Suprapubic skin (tissue), 4 donors: ENCODE data around the gene UVRAG. TPM values are rescaled to one million over a fixed set of nuclear protein-coding genes. Genes with fewer than 3 reads are reported as not detected.

ENCODE experiments used
- DNase-seq, 2 donors: peaks; one replicate each; pipeline ENCODE4 v3.0.0-alpha.2; 2019; ENCODE audit warnings: low spot score in 2 of 2
- H3K27ac ChIP-seq: fragments of 200-600 bp; sonication (generic); one replicate; pipeline ENCODE4 v1.5.1; 2019
- H3K27me3 ChIP-seq: fragments of 200-600 bp; sonication (generic); one replicate; pipeline ENCODE4 v1.5.1; 2019
- H3K36me3 ChIP-seq: fragments of 200-600 bp; sonication (generic); one replicate; pipeline ENCODE4 v1.5.1; 2019
- H3K4me1 ChIP-seq: fragments of 200-600 bp; sonication (generic); one replicate; pipeline ENCODE4 v1.5.1; 2019
- H3K4me3 ChIP-seq: fragments of 200-600 bp; sonication (generic); one replicate; pipeline ENCODE4 v1.5.1; 2019; ENCODE audit warnings: mild to moderate bottlenecking
- H3K9me3 ChIP-seq: fragments of 200-600 bp; sonication (generic); one replicate; pipeline ENCODE4 v1.5.1; 2019
- CTCF ChIP-seq, 2 donors: fragments of 200-600 bp in 1 of 2; fragments of 450-650 bp in 1 of 2; sonication (generic) in 1 of 2; IDR thresholded peaks; one replicate each; pipeline ENCODE4 v1.5.1; 2016 to 2019; ENCODE audit warnings: antibody characterized with exemption in 2 of 2, mild to moderate bottlenecking in 1 of 2, moderate library complexity in 1 of 2
- EP300 ChIP-seq: sonication (generic); formaldehyde crosslinking; IDR thresholded peaks from one replicate; pipeline ENCODE4 v1.6.1; 2017; ENCODE audit warnings: antibody characterized with exemption
- POLR2A ChIP-seq, 2 donors: fragments of 450-650 bp; IDR thresholded peaks; one replicate each; pipeline ENCODE4 v1.6.1; 2017; ENCODE audit warnings: antibody characterized with exemption in 2 of 2, mild to moderate bottlenecking in 2 of 2, moderate library complexity in 2 of 2
- POLR2AphosphoS5 ChIP-seq, 3 donors: sonication (generic); formaldehyde crosslinking; IDR thresholded peaks; one replicate each; pipeline ENCODE4 v1.6.1; 2017; ENCODE audit warnings: antibody characterized with exemption in 3 of 3
- WGBS: methylation state at CpG from one replicate; pipeline ENCODE4 v1.1.5; 2018; 5-methylcytosine and 5-hydroxymethylcytosine counted together
- total RNA-seq, 4 donors: library from RNA; depleted of rRNA; stranded (reverse); fragments of >200 nt; gene quantifications; one replicate each; pipeline ENCODE4 v1.1.0, GENCODE V29; 2016

UVRAG gene
- total RNA-seq, 4 donors from 2014 or later, result 17.5 to 30.0 (median 22.1) TPM

GRCh38 chr11:76062733-76063132, 247.7 kb downstream of the UVRAG start:
- peaks cover 23% of the 10 kb centered on the region for H3K36me3 ChIP-seq
- no peak for DNase-seq
- WGBS, result 86% methylated on average over 6 of the region's 6 CpGs
- no peak overlapping the region for H3K27ac ChIP-seq
- TF ChIP-seq CTCF (IDR thresholded peaks at IDR 0.05), result no peak
- no peak for TF ChIP-seq POLR2A (IDR thresholded peaks at IDR 0.05)
- TF ChIP-seq POLR2AphosphoS5 (IDR thresholded peaks at IDR 0.05), result no peak
- TF ChIP-seq EP300, result no peak
- no peaks in the 10 kb centered on the region for H3K27me3 ChIP-seq
- H3K4me3 ChIP-seq, result no peak overlapping the region
- H3K4me1 ChIP-seq, result no peaks in the 10 kb centered on the region
- H3K9me3 ChIP-seq, result no peaks in the 10 kb centered on the region

- Histone ChIP-seq H3K36me3 (peaks cover 28% of the 10 kb centered on the region), H3K4me3 (no peak overlapping the region), H3K4me1 (no peaks in the 10 kb centered on the region), H3K27me3 (no peaks in the 10 kb centered on the region), H3K9me3 (no peaks in the 10 kb centered on the region), H3K27ac (no peak overlapping the region)
- DNase-seq, result no peak
- no peak for TF ChIP-seq EP300
- TF ChIP-seq POLR2A (IDR thresholded peaks at IDR 0.05), result no peak
- TF ChIP-seq CTCF (IDR thresholded peaks at IDR 0.05), result no peak
- TF ChIP-seq POLR2AphosphoS5 (IDR thresholded peaks at IDR 0.05), result no peak
- WGBS, result 70% methylated on average over 3 of the region's 3 CpGs
These were observed 249.2 kb downstream of the UVRAG start for GRCh38 chr11:76064192-76064591.

DNA sequence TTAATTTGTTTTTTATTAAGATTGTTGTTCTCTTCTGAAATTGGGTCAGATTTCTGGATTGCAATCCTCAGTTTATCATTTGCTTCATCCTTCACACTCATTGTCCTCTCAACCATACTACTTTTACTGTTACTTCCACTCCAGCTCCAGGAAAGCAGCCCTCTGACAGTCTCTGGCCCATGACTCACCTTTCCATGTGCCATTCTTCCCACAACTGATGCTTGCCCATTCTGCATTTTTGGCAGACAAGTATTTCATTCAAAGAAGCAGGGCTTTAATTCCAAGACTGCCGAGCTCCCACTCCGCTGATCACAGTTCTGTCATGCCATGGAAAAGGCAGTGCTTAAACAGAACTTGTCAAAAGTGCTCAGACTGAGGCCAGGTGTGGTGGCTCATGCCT, 252.1 kb downstream of the UVRAG start:
- DNase-seq, result no peak
- H3K36me3 ChIP-seq, result peaks cover 28% of the 10 kb centered on the region
- H3K27ac ChIP-seq, result no peak overlapping the region
- no peak overlapping the region for H3K4me3 ChIP-seq
- no peak for TF ChIP-seq POLR2AphosphoS5 (IDR thresholded peaks at IDR 0.05)
- no peak for TF ChIP-seq EP300
- TF ChIP-seq POLR2A (IDR thresholded peaks at IDR 0.05), result no peak
- TF ChIP-seq CTCF (IDR thresholded peaks at IDR 0.05), result no peak
- H3K4me1 ChIP-seq, result no peaks in the 10 kb centered on the region
- no peaks in the 10 kb centered on the region for H3K9me3 ChIP-seq
- WGBS, result 93% methylated on average over 2 of the region's 2 CpGs
- H3K27me3 ChIP-seq, result no peaks in the 10 kb centered on the region

GRCh38 chr11:76069001-76069400, 254.0 kb downstream of the UVRAG start:
- DNase-seq, result no peak
- Histone ChIP-seq H3K27me3 (no peaks in the 10 kb centered on the region), H3K4me1 (no peaks in the 10 kb centered on the region), H3K9me3 (no peaks in the 10 kb centered on the region), H3K27ac (no peak overlapping the region), H3K4me3 (no peak overlapping the region), H3K36me3 (peaks cover 28% of the 10 kb centered on the region)
- TF ChIP-seq CTCF (IDR thresholded peaks at IDR 0.05), result no peak
- no peak for TF ChIP-seq POLR2AphosphoS5 (IDR thresholded peaks at IDR 0.05)
- TF ChIP-seq EP300, result no peak
- no peak for TF ChIP-seq POLR2A (IDR thresholded peaks at IDR 0.05)

- no peak overlapping the region for H3K4me3 ChIP-seq
- no peak for TF ChIP-seq POLR2A (IDR thresholded peaks at IDR 0.05)
- TF ChIP-seq EP300, result no peak
- TF ChIP-seq CTCF (IDR thresholded peaks at IDR 0.05), result no peak
- TF ChIP-seq POLR2AphosphoS5 (IDR thresholded peaks at IDR 0.05), result no peak
- H3K27me3 ChIP-seq, result no peaks in the 10 kb centered on the region
- no peak for DNase-seq
- peaks cover 20% of the 10 kb centered on the region for H3K36me3 ChIP-seq
- no peaks in the 10 kb centered on the region for H3K9me3 ChIP-seq
- H3K4me1 ChIP-seq, result peaks cover 7% of the 10 kb centered on the region
- no peak overlapping the region for H3K27ac ChIP-seq
These were observed 256.1 kb downstream of the UVRAG start for GRCh38 chr11:76071090-76071489.
